ENCODE measurements around the gene NECAB2.

NECAB2 gene

GRCh38 chr16:83968306-83968851 is 335 bp downstream of the NECAB2 start:
- DNase-seq: no peak

GRCh38 chr16:83968891-83969649 is 1.0 kb downstream of the NECAB2 start:
- DNase-seq: no peak

- no peak for DNase-seq
Observed at GRCh38 chr16:83969771-83970429, 1.9 kb downstream of the NECAB2 start.

- DNase-seq: no peak
Observed at GRCh38 chr16:83970430-83970815, 2.4 kb downstream of the NECAB2 start.

GRCh38 chr16:83971165-83972130 is 3.4 kb downstream of the NECAB2 start:
- DNase-seq: no peak

GRCh38 chr16:83972256-83973008 is 4.4 kb downstream of the NECAB2 start:
- DNase-seq: no peak

- DNase-seq: no peak
Observed at GRCh38 chr16:83973077-83973476, 5.0 kb downstream of the NECAB2 start.

GRCh38 chr16:83973581-83974385 is 5.7 kb downstream of the NECAB2 start:
- no peak for DNase-seq

- DNase-seq: no peak
Observed at GRCh38 chr16:83974475-83974874, 6.4 kb downstream of the NECAB2 start.

GRCh38 chr16:83975590-83976260 is 7.7 kb downstream of the NECAB2 start:
- no peak for DNase-seq

- DNase-seq: no peak
Observed at GRCh38 chr16:83977056-83977815, 9.2 kb downstream of the NECAB2 start.

GRCh38 chr16:83978401-83978904 is 10.4 kb downstream of the NECAB2 start:
- DNase-seq: no peak

GRCh38 chr16:83979441-83979840 is 11.4 kb downstream of the NECAB2 start:
- DNase-seq: no peak

GRCh38 chr16:83980794-83981193 is 12.8 kb downstream of the NECAB2 start:
- DNase-seq: no peak

- DNase-seq: no peak
Observed at GRCh38 chr16:83981799-83982198, 13.8 kb downstream of the NECAB2 start.

- no peak for DNase-seq
Observed at GRCh38 chr16:83983491-83983890, 15.4 kb downstream of the NECAB2 start.

- no peak for DNase-seq
Observed at GRCh38 chr16:83989300-83989699, 21.3 kb downstream of the NECAB2 start.

GRCh38 chr16:83990492-83990891 is 22.4 kb downstream of the NECAB2 start:
- no peak for DNase-seq

GRCh38 chr16:83992624-83993023 is 24.6 kb downstream of the NECAB2 start:
- DNase-seq: no peak

- peak; percentile 46 for DNase-seq
Observed at GRCh38 chr16:83994087-83994486, 26.0 kb downstream of the NECAB2 start.

All from NK-92 treated with Interleukin-12 subunit alpha and Interleukin-12 subunit beta, amount 100 ng/mL, for 24 hours (cell line).